Calu3 (cell line): ENCODE results near the gene ARL1. TPM values are rescaled to one million over a fixed set of nuclear protein-coding genes. Genes with fewer than 3 reads are reported as not detected.
A peak's percentile ranks its signal among the peaks of the same experiment; 100 is the strongest.
"Not testable (repeated sequence)": the region's sequence is repeated elsewhere in the genome, so short reads cannot be mapped to it uniquely, and the experiment has no call there.

ENCODE experiments used
- BruUV-seq: library from RNA; stranded (reverse); fragments of 400-500 nt; replicated peaks from 2 replicates; lab custom pipeline; 2021; lab: Mats Ljungman, UMichigan
- CTCF ChIA-PET: fragments of 300-600 bp; sonication (Branson Sonifier 250); formaldehyde crosslinking; loops from one replicate; lab custom pipeline; 2022; ENCODE audit warnings: antibody characterized with exemption; lab: Charles Lee
- DNase-seq: peaks from one replicate; pipeline ENCODE4 v3.0.0; 2022
- H3K27ac Mint-ChIP-seq: one replicate; pipeline ENCODE4 v1.8.0; 2022; ENCODE audit warnings: mixed read lengths; ENCODE audit not compliant: unreplicated experiment
- H3K27me3 Mint-ChIP-seq: one replicate; pipeline ENCODE4 v1.8.0; 2022; ENCODE audit warnings: mixed read lengths; ENCODE audit not compliant: unreplicated experiment
- H3K36me3 Mint-ChIP-seq: one replicate; pipeline ENCODE4 v1.8.0; 2022; ENCODE audit warnings: mild to moderate bottlenecking, moderate library complexity, mixed read lengths; ENCODE audit not compliant: insufficient read depth, unreplicated experiment
- H3K4me1 Mint-ChIP-seq: one replicate; pipeline ENCODE4 v1.8.0; 2022; ENCODE audit warnings: mild to moderate bottlenecking, low read depth, mixed read lengths; ENCODE audit not compliant: unreplicated experiment
- H3K4me3 Mint-ChIP-seq: one replicate; pipeline ENCODE4 v1.8.0; 2022; ENCODE audit warnings: mild to moderate bottlenecking, low read depth, moderate library complexity, mixed read lengths; ENCODE audit not compliant: unreplicated experiment
- H3K9me3 Mint-ChIP-seq: one replicate; pipeline ENCODE4 v1.8.0; 2022; ENCODE audit warnings: low read depth, mixed read lengths; ENCODE audit not compliant: unreplicated experiment
- CTCF ChIP-seq: fragments of 200-600 bp; IDR thresholded peaks from one replicate; pipeline ENCODE4 v1.8.0; 2022; ENCODE audit warnings: antibody characterized with exemption; ENCODE audit not compliant: unreplicated experiment
- intact Hi-C: fragments of 100-400 bp; cut with micrococcal nuclease; formaldehyde crosslinking; loops from one replicate; pipeline ENCODE4 v1.10.0; 2022; ENCODE audit not compliant: unreplicated experiment
- total RNA-seq: library from RNA; stranded (reverse); gene quantifications from 2 replicates; pipeline ENCODE4 v1.2.3, GENCODE V29; 2022

Gene ARL1
- total RNA-seq, 1 experiment from 2014 or later: 134 TPM

GRCh38 chr12:101414533-101415119 is 7.1 kb upstream of the ARL1 start:
- CTCF ChIA-PET: interaction anchor here (0.8 to 0.9 kb wide), 2 partner anchors 345 to 425 kb away, joined by 4 to 7 read pairs; no protein-coding TSS in a partner anchor
- H3K4me3 Mint-ChIP-seq: no peak overlapping the region
- TF ChIP-seq CTCF: peak; percentile 45
- no peak overlapping the region for H3K27ac Mint-ChIP-seq
- no peaks in the 10 kb centered on the region for H3K4me1 Mint-ChIP-seq
- peak; percentile 71 for DNase-seq
- no peaks in the 10 kb centered on the region for H3K9me3 Mint-ChIP-seq
- BruUV-seq: no TSS peak
- intact Hi-C loops: loop anchor here (1.0 to 10.0 kb wide), 6 partner anchors 46 to 426 kb away; no protein-coding TSS in a partner anchor
- no peaks in the 10 kb centered on the region for H3K36me3 Mint-ChIP-seq
- H3K27me3 Mint-ChIP-seq: peaks cover 9% of the 10 kb centered on the region

GRCh38 chr12:101410169-101410568 is 2.6 kb upstream of the ARL1 start:
- intact Hi-C loops: loop anchor here (10.0 kb wide), 1 partner anchor 155 kb away; no protein-coding TSS in a partner anchor
- H3K27ac Mint-ChIP-seq, CTCF ChIA-PET, H3K4me1 Mint-ChIP-seq, H3K27me3 Mint-ChIP-seq, BruUV-seq, H3K9me3 Mint-ChIP-seq, H3K4me3 Mint-ChIP-seq: not testable (repeated sequence)
- peaks cover 27% of the 10 kb centered on the region for H3K36me3 Mint-ChIP-seq
- peak; percentile 13 for DNase-seq

- H3K4me1 Mint-ChIP-seq: peaks cover 8% of the 10 kb centered on the region
- DNase-seq: no peak
- peak overlapping the region; percentile 98 for H3K27ac Mint-ChIP-seq
- no peaks in the 10 kb centered on the region for H3K9me3 Mint-ChIP-seq
- CTCF ChIA-PET: interaction anchor here (1.1 to 1.3 kb wide), 2 partner anchors 107 to 352 kb away, joined by 3 to 4 read pairs; no protein-coding TSS in a partner anchor
- peak overlapping the region; percentile 96 for H3K4me3 Mint-ChIP-seq
- peaks cover 27% of the 10 kb centered on the region for H3K36me3 Mint-ChIP-seq
- no TSS peak for BruUV-seq
- TF ChIP-seq CTCF: no peak
- no peaks in the 10 kb centered on the region for H3K27me3 Mint-ChIP-seq
- intact Hi-C loops: no loop called here
Measured at GRCh38 chr12:101407049-101407435, 530 bp downstream of the ARL1 start.

- H3K27ac Mint-ChIP-seq, H3K9me3 Mint-ChIP-seq, H3K27me3 Mint-ChIP-seq, DNase-seq, H3K4me1 Mint-ChIP-seq, BruUV-seq, H3K4me3 Mint-ChIP-seq, CTCF ChIA-PET, intact Hi-C loops: not testable (repeated sequence)
- peaks cover 16% of the 10 kb centered on the region for H3K36me3 Mint-ChIP-seq
Measured at GRCh38 chr12:101391181-101391580, 16.4 kb downstream of the ARL1 start.

- Mint-ChIP-seq H3K36me3 (peaks cover 54% of the 10 kb centered on the region), H3K4me3 (no peak overlapping the region), H3K4me1 (peaks cover 9% of the 10 kb centered on the region), H3K9me3 (no peaks in the 10 kb centered on the region), H3K27ac (no peak overlapping the region), H3K27me3 (no peaks in the 10 kb centered on the region)
- intact Hi-C loops: no loop called here
- BruUV-seq: no TSS peak
- CTCF ChIA-PET: no interaction called here
- TF ChIP-seq CTCF: no peak
- DNase-seq: no peak
Measured at GRCh38 chr12:101379149-101379548, 28.4 kb downstream of the ARL1 start.
